Aorta (tissue), 5 donors: Measurements from ENCODE around the gene GP1BB. TPM values are rescaled to one million over a fixed set of nuclear protein-coding genes. Genes with fewer than 3 reads are reported as not detected.
A peak's percentile ranks its signal among the peaks of the same experiment; 100 is the strongest.

Experiments
- ATAC-seq: fragments of 200-7000 bp; cut with Tn5 transposase; one replicate; pipeline ENCODE4 v1.9.1; 2022; ENCODE audit warnings: moderate library complexity; ENCODE audit not compliant: low FRiP score
- DNase-seq, 2 donors: peaks; one replicate each; pipeline ENCODE4 v3.0.0-alpha.2; 2020
- H3K27ac ChIP-seq, 2 donors: one replicate each; pipeline ENCODE4 v1.5.1; 2013; ENCODE audit warnings: low read length in 2 of 2, mild to moderate bottlenecking in 2 of 2, moderate library complexity in 2 of 2, control low read depth in 1 of 2, inconsistent platforms in 1 of 2, low read depth in 1 of 2
- H3K27me3 ChIP-seq, 2 donors: one replicate each; pipeline ENCODE4 v1.6.1; 2013; ENCODE audit warnings: control low read depth in 1 of 2, low read length in 1 of 2, mild to moderate bottlenecking in 1 of 2, moderate library complexity in 1 of 2; ENCODE audit not compliant: insufficient read depth in 2 of 2, control insufficient read depth in 1 of 2
- H3K36me3 ChIP-seq, 2 donors: one replicate each; pipeline ENCODE4 v1.6.1; 2013; ENCODE audit warnings: control low read depth in 1 of 2, low read length in 1 of 2, mild to moderate bottlenecking in 1 of 2; ENCODE audit not compliant: insufficient read depth in 2 of 2, control insufficient read depth in 1 of 2
- H3K4me1 ChIP-seq, 2 donors: one replicate each; pipeline ENCODE4 v1.6.1; 2013; ENCODE audit warnings: low read length in 2 of 2, control low read depth in 1 of 2, mild to moderate bottlenecking in 1 of 2, moderate library complexity in 1 of 2; ENCODE audit not compliant: insufficient read depth in 2 of 2, control insufficient read depth in 1 of 2
- H3K4me3 ChIP-seq, 2 donors: one replicate each; pipeline ENCODE4 v1.5.1; 2013; ENCODE audit warnings: low read length in 2 of 2, control low read depth in 1 of 2, mild to moderate bottlenecking in 1 of 2
- H3K9me3 ChIP-seq: one replicate; pipeline ENCODE4 v1.6.1; 2013; ENCODE audit warnings: mild to moderate bottlenecking, low read length; ENCODE audit not compliant: control insufficient read depth
- WGBS, 2 donors: extraction: QIAGEN DNeasy Blood & Tissue Kit; methylation state at CpG; one replicate each; pipeline ENCODE4 v1.1.7; 2013; 5-methylcytosine and 5-hydroxymethylcytosine counted together
- intact Hi-C, 2 donors: fragments of 100-400 bp; cut with DNase I; formaldehyde crosslinking; loops; one replicate each; pipeline versions ENCODE4 v1.14.2 to v1.15.0; 2022
- polyA plus RNA-seq, 2 donors: library from polyadenylated mRNA; stranded (reverse); fragments of 200-250 nt; gene quantifications; one replicate each; pipeline ENCODE4 v1.2.3, GENCODE V29; 2013
- total RNA-seq, 2 donors: library from RNA; stranded (reverse); fragmentation: NEBNext Ultra II Directional; extraction: Animal tissue kit (Norgen Biotek cat#: 25700); gene quantifications; one replicate each; pipeline ENCODE4 v1.2.1, GENCODE V29; 2021
- donor health status: healthy with polysubstance abuse.
- donor health status: Bipolar disorder and iron deficiency.
- donor health status: DM: no; HTN: no; CAD: no.
- donor health status: DM: no; HTN: no; CAD: no.
- donor health status: DM: yes; HTN: yes; CAD: no.

Gene GP1BB
- total and polyA plus RNA-seq, 4 donors, result 3.6 to 29.7 (median 8.1) TPM; not detected in 1

- no peaks in the 10 kb centered on the region for H3K4me1 ChIP-seq
- ATAC-seq (no peak), DNase-seq (no peak)
- no peaks in the 10 kb centered on the region for H3K9me3 ChIP-seq
- no peaks in the 10 kb centered on the region for H3K36me3 ChIP-seq
- intact Hi-C loops, result no loop called here
- 81 to 91% methylated on average over 10 of the region's 10 CpGs for WGBS, 2 donors
- H3K27ac ChIP-seq, result no peak overlapping the region
- H3K27me3 ChIP-seq, result no peaks in the 10 kb centered on the region
- H3K4me3 ChIP-seq, result no peak overlapping the region
Observed at GRCh38 chr22:19701420-19702145, 21.8 kb upstream of the GP1BB start.

GRCh38 chr22:19703869-19704268 lies 19.5 kb upstream of the GP1BB start:
- ATAC-seq, result no peak
- DNase-seq, result peak in 1 of 2 donors; percentile 74
- H3K4me1 ChIP-seq, result no peaks in the 10 kb centered on the region
- H3K36me3 ChIP-seq, result no peaks in the 10 kb centered on the region
- intact Hi-C loops, result no loop called here
- 86 to 90% methylated on average over 8 to 9 of the region's 9 CpGs for WGBS, 2 donors
- H3K27me3 ChIP-seq, result no peaks in the 10 kb centered on the region
- H3K4me3 ChIP-seq, result no peak overlapping the region
- no peaks in the 10 kb centered on the region for H3K9me3 ChIP-seq
- no peak overlapping the region for H3K27ac ChIP-seq

GRCh38 chr22:19704355-19705015 lies 18.9 kb upstream of the GP1BB start:
- Histone ChIP-seq H3K4me3 (no peak overlapping the region), H3K27ac (no peak overlapping the region), H3K9me3 (no peaks in the 10 kb centered on the region), H3K36me3 (no peaks in the 10 kb centered on the region), H3K4me1 (no peaks in the 10 kb centered on the region), H3K27me3 (no peaks in the 10 kb centered on the region)
- intact Hi-C loops, result no loop called here
- WGBS, 2 donors, result 90 to 92% methylated on average over 15 of the region's 15 CpGs
- no peak for DNase-seq
- no peak for ATAC-seq

- intact Hi-C loops, result no loop called here
- H3K4me1 ChIP-seq, result no peaks in the 10 kb centered on the region
- no peak for ATAC-seq
- no peaks in the 10 kb centered on the region for H3K9me3 ChIP-seq
- no peaks in the 10 kb centered on the region for H3K36me3 ChIP-seq
- H3K4me3 ChIP-seq, result no peak overlapping the region
- no peaks in the 10 kb centered on the region for H3K27me3 ChIP-seq
- no peak overlapping the region for H3K27ac ChIP-seq
- 81 to 84% methylated on average over 14 of the region's 14 CpGs for WGBS, 2 donors
- no peak for DNase-seq
Observed at GRCh38 chr22:19705181-19705934, 18.0 kb upstream of the GP1BB start.

- 94 to 96% methylated on average over 7 of the region's 7 CpGs for WGBS, 2 donors
- Histone ChIP-seq H3K4me1 (no peaks in the 10 kb centered on the region), H3K4me3 (no peak overlapping the region), H3K36me3 (no peaks in the 10 kb centered on the region), H3K9me3 (no peaks in the 10 kb centered on the region), H3K27me3 (no peaks in the 10 kb centered on the region), H3K27ac (no peak overlapping the region)
- ATAC-seq, result no peak
- intact Hi-C loops, result no loop called here
- DNase-seq, result no peak
Observed at GRCh38 chr22:19706661-19707151, 16.6 kb upstream of the GP1BB start.

GRCh38 chr22:19707347-19708290 lies 15.7 kb upstream of the GP1BB start:
- intact Hi-C loops, result no loop called here
- ATAC-seq, result no peak
- 92 to 93% methylated on average over 24 of the region's 24 CpGs for WGBS, 2 donors
- Histone ChIP-seq H3K27me3 (no peaks in the 10 kb centered on the region), H3K9me3 (no peaks in the 10 kb centered on the region), H3K4me3 (no peak overlapping the region), H3K36me3 (no peaks in the 10 kb centered on the region), H3K4me1 (no peaks in the 10 kb centered on the region), H3K27ac (no peak overlapping the region)
- peak; percentile 38 to 69 for DNase-seq

GRCh38 chr22:19708321-19709011 lies 14.9 kb upstream of the GP1BB start:
- DNase-seq (peak; percentile 43 to 65), ATAC-seq (no peak)
- H3K4me1 ChIP-seq, result no peaks in the 10 kb centered on the region
- no peak overlapping the region for H3K4me3 ChIP-seq
- H3K27me3 ChIP-seq, result no peaks in the 10 kb centered on the region
- H3K9me3 ChIP-seq, result no peaks in the 10 kb centered on the region
- WGBS, 2 donors, result 85 to 89% methylated on average over 20 of the region's 20 CpGs
- no peaks in the 10 kb centered on the region for H3K36me3 ChIP-seq
- intact Hi-C loops, result no loop called here
- no peak overlapping the region for H3K27ac ChIP-seq
